Heart left ventricle (tissue), 13 donors: Measurements from ENCODE around the gene TAF4B.

Source experiments
- CTCF ChIP-seq, 12 donors: fragments of 200-600 bp; sonication (generic) in 4 of 12; IDR thresholded peaks; one replicate each; pipeline versions ENCODE4 v1.5.0 to v1.8.0; 2018 to 2022; ENCODE audit warnings: antibody characterized with exemption in 12 of 12, mild to moderate bottlenecking in 5 of 12
- POLR2A ChIP-seq, 2 donors: fragments of 450-650 bp; IDR thresholded peaks; one replicate each; pipeline ENCODE4 v1.6.1; 2017; ENCODE audit warnings: antibody characterized with exemption in 2 of 2, mild to moderate bottlenecking in 2 of 2, moderate library complexity in 2 of 2
- donor health status: ischemic (EF 13 %, LVEDD 7.1; RV severe dilation, severe dysfunction).
- donor health status: DM: no; HTN: yes; CAD: no.
- donor health status: DM: no; HTN: no; CAD: no.
- donor health status: ischemic (EF 25% LVEDD 6.9; RV normal size, moderate dysfunction).
- donor health status: ischemic (EF 25% LVEDD 5.7; RV mildly dilated, moderate dysfunction).
- donor health status: ischemic (EF 35%, LVEDD 5.7; RV mildly dilated, moderate dysfunction).
- donor health status: nonischemic (EF 11% LVEDD 7.7; RV severe dilation, severe dysfunction).
- donor health status: DM: yes; HTN: yes; CAD: no.
- donor health status: PGD.
- donor health status: ischemic (EF 29% LVEDD 5.4; RV normal size, mild dysfunction).
- donor health status: nonischemic (EF 23%, LVEDD 6.1; RV moderate dilation, normal function).

GRCh38 chr18:26215247-26215970, 10.8 kb upstream of the TAF4B start:
- TF ChIP-seq POLR2A (IDR thresholded peaks at IDR 0.05) = no peak
- TF ChIP-seq CTCF (IDR thresholded peaks at IDR 0.05) = no peak
